Stimulated activated CD8-positive, alpha-beta memory T cell treated with anti-CD3 and anti-CD28 coated beads, Interleukin-4, amount 100 ng/mL, for 4 hours (primary cell): Measurements from ENCODE around the gene ATXN7L1.
A peak's percentile ranks its signal among the peaks of the same experiment; 100 is the strongest.

Experiments used
- DNase-seq, 2 donors: peaks; one replicate each; pipeline ENCODE4 v3.0.0-alpha.2; 2020; ENCODE audit warnings: low read depth in 2 of 2, low spot score in 1 of 2

Gene ATXN7L1

DNA sequence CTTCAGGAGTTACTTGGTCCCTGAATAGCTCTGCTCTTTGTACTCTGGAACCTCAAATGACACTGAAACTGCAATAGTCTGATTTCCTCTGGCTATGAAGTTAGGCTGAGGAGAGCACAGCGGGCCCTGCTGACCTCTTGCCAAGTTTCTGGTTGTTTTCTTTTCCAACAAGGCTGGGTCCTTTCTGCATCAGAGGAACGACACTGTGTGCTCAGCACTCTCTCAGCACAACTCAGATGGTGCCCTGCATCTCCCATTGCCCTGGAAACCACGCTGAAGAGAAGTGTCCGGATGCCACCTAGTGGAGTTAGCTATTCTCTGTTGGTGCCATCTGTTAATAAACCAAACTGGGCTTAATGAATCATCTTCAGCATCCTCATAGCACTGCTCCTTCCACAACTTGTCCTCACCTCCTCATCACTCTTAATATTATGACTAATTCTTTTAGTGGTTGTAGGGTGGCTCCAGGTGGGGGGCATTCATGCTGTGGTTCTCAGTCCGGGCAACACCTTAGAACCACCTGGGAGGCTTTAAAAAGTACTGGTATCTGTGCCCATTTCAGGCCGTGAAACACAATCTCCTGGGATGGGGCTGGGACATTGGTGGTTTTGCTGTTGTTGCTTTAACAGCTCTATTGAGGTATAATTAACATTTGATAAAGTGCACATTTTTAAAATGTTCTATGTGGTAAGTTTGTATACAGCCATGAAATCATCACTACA lies 286.9 kb downstream of the ATXN7L1 start:
- DNase-seq, result no peak

DNA sequence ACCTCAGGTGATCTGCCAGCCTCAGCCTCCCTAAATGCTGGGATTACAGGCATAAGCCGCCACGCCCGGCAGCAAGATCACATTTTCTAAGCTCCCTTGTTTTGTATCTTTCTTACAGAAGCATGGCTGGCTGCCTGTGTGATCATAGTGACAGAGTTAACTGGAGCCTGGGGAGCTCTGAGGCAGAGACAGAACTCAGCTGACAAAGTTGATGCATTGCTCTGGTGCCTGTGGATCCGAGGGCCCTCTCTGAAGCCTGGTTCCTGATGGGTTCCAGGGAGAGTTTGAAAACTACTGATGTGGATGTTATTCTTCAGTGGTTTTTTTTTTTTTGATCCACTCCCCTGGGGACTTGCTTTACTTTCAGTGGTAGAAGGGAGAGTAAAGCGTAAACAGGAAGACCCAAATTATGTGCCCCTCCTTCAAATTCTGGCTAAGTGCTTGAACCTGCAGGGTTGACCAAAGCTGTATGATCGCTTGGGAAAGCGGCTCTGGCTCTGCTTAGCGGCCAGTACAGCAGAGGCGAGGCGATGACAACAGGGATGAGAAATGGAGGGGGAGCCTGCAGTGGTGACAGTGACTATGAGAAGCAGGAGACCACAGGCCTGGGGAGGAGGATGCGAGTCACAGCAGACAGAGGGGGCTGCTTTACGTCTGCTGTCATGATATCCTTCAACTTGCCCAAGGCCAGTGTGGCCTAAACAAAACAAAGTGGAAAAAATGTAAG lies 288.3 kb downstream of the ATXN7L1 start:
- DNase-seq, result no peak

DNA sequence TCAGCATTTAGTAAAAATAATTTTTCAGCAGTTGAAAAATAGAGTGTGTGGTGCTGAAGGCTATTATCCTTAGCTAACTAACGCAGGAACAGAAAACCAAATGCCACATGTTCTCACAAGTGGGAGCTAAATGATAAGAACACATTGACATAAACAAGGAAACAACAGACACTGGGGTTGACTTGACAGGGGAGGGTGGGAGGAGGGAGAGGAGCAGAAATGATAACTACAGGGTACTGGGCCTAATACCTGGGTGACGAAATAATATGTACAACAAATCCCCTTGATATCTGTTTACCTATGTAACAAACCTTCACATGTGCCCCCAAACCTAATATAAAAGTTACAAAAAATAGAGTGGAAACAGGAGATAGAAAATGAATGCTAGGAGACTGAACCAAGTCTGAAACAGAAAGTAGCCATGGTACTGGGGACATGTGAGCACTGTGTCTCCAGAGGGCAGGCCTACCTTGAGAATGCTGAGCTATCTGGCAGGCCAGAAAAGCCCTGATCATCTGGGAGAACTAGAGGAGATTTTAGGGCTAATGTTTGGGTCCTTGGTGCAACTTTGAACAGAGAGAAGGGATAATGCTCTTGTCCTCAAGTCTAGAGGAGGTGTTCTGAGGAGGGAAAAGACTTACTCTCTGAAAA lies 290.4 kb downstream of the ATXN7L1 start:
- DNase-seq, result no peak

DNA sequence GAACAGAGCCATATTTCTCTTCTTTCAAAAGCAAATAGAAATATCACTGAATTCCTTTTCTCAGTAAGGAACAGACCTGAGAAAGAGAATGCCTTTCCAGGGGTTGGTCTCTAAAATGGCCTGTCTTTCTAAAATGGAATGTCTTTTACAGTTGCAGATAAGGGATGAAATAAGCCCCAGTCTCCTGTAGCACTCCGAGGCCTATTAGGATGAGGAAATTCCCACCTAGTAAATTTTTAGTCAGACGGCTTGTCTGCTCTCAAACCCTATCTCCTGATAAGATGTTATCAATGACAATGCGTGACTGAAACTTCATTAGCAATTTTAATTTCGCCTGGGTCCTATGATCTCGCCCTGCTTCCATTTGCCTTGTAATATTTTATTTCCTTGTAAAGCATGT lies 292.2 kb downstream of the ATXN7L1 start:
- no peak for DNase-seq

DNA sequence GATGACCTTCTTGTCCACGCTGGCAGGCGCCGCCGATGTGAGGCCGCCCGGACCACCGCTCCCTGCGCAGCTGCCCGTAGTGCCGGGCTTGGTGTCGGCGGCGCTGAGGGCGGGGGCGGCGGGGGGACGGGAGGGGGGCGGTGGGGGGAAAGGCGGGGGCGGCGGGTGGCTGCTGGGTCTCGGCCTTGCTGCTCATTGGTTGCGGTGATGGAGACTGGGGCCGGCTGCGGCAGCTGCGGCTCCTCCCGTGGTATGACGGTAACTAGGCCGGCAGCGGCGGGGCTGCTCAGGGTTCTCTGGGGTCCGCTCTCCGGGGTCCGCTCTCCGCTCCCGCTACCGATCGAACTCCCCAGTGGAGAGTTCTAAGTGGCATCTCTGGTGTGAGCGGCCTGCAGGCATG lies 293.3 kb downstream of the ATXN7L1 start:
- DNase-seq, result no peak

DNA sequence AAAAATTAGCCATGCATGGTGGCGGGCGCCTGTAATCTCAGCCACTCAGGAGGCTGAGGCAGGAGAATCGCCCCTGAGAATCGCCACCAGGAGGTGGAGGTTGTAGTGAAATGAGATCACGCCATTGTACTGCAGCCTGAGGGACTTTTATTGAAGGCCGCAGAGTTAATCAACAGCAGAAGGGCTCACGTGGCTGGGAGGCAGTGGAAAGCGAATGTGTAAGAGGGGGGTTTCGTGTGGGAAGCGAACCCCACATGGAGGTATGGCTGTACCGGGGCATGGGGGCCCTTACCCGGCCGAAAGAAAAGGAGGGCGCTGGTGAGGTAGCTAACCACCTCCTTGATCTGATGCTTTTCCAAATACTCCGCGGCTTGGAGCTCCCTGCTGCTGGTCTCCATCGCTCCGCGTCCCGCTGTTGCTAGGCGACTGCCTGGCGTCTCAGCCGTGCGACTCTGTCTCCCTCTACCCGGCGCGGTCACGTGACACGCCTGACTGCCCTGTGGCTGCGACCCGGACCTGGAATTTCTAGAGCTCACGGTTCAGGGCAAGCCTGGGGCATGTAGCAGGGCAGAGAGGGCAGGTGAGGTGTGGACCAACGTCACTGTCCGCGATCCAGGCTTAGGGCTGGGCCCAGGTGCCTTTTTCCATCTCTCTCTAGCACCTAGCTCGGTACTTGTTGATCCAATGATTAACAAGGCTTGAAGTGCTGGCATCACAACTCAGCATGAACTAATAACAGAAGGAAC lies 295.2 kb downstream of the ATXN7L1 start, which contains the start of gene EFCAB10:
TSS of gene EFCAB10 (minus strand) at position 428 of the 746 bp plus-strand sequence. CDS start at position 398, 30 bp downstream.
- DNase-seq, result peak in 1 of 2 donors; percentile 5

DNA sequence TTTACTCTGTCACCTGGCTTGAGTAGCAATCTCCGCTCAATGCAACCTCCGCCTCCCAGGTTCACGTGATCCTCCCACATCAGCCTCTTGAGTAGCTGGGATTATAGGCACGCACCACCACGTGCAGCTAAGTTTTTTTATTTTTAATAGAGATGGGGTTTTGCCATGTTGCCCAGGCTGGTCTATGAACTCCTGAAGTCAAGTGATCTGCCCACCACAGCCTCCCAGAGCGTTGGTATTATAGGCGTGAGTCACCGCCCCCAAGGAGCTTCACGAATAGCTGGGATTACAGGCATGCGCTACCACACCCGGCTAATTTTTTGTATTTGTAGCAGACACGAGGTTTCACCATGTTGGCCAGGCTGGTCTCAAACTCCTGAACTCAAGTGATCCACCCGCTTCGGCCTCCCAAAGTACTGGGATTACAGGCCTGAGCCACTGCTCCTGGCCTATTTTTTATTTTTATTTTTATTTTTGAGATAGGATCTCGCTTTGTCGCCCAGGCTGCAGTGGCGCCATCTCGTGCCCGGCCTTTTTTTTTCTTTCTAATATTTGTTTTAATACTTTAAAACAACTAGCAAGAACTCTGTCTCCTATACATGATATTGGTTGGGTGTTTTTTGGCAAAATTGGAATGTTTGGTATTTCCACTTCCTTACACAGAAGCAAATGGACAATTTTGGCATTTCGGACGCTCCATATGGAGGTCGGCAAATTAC lies 296.2 kb downstream of the ATXN7L1 start:
- no peak for DNase-seq

DNA sequence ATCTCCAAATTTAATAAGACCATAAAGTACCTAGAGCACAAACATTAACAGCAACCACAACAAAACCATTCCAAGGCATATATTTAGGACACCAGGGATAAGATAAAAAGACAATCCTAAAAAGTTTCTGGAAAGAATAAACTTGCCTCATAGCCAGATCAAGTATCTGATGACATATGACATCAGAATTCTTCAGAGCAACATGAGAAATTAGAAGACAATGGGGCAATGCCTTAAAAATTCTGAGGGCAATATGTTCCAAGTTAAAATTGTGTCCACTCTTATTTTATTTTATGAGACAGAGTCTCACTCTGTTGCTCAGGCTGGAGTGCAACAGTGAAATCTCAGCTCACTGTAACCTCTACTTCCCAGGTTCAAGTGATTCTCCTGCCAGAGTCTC lies 297.9 kb downstream of the ATXN7L1 start:
- no peak for DNase-seq

DNA sequence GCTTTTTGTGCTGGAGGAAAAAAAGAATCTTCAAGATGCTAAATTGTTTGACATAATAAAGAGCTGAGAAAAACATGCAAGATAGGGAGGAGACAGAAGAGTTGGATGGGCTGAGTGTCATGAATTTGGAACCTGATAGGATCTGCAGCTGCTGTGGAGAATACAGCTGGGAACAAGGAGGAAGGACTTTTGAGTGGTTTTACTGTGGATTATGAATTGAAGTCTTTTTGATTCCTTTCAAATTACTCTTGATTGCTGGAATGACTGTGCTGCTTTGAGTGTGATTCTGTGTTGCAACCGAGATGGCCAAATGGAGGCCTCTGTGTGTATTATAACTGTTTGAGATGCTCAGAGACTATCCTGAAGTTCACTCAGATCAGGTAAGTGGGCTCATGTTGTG lies 299.1 kb downstream of the ATXN7L1 start:
- DNase-seq, result no peak

DNA sequence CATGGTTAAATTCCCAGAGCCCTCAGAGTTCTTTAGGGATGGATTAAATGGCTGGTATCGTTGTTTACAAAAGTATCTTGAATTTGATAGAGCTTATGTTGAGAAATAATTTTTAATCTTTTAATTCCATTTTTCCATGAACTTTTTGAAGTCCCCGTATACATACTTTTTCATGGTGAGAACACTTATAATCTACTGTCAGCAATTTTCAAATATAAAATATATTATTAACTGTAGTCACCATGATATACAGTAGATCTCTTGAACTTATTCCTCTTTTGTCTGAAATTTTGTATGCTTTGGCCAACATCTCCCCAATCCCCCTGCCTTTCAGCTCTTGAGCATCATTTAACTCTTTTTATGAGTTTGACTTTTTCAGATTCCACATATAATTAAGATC lies 304.5 kb downstream of the ATXN7L1 start:
- no peak for DNase-seq

- no peak for DNase-seq
Measured at GRCh38 chr7:105567821-105568220, 308.6 kb downstream of the ATXN7L1 start.

DNA sequence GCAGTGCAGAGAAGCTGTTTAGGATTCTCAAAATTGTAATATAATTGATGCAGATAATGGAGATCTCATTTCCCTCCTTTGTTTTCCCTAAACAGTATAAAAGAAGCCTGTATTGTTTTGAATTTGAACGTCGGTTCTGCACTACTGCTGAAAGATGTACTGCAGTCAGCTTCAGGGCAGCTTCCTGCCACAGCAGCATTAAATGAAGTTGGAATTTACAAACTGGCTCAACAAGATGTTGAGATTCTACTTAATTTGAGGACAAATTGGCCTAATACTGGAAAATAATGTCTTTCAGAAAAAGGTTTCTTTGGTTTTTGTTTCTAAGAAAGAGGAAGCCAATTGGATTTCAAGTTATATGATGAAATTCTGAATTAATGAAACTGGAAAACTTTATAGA lies 309.4 kb downstream of the ATXN7L1 start:
- no peak for DNase-seq

- DNase-seq, result no peak
Measured at GRCh38 chr7:105565190-105565589, 311.2 kb downstream of the ATXN7L1 start.

- no peak for DNase-seq
Measured at GRCh38 chr7:105559926-105560325, 316.5 kb downstream of the ATXN7L1 start.
